Thyroid gland (tissue), 4 donors: ENCODE data around the gene MNAT1. TPM values are rescaled to one million over a fixed set of nuclear protein-coding genes. Genes with fewer than 3 reads are reported as not detected.

Experiments
- DNase-seq, 2 donors: peaks; one replicate each; pipeline ENCODE4 v3.0.0-alpha.2; 2019
- H3K27ac ChIP-seq, 3 donors: fragments of 200-600 bp; sonication (generic); 1 replicate in 2 of 3; 2 replicates in 1 of 3; pipeline ENCODE4 v1.5.1; 2016 to 2019; ENCODE audit warnings: mild to moderate bottlenecking in 1 of 3, moderate library complexity in 1 of 3
- H3K27me3 ChIP-seq: fragments of 200-600 bp; sonication (generic); one replicate; pipeline ENCODE4 v1.5.1; 2019
- H3K36me3 ChIP-seq, 2 donors: fragments of 200-600 bp; sonication (generic); one replicate each; pipeline ENCODE4 v1.5.1; 2016 to 2019
- H3K4me1 ChIP-seq, 2 donors: fragments of 200-600 bp; sonication (generic); one replicate each; pipeline ENCODE4 v1.5.1; 2017 to 2019
- H3K4me3 ChIP-seq, 3 donors: fragments of 200-600 bp; sonication (generic); replicated peaks in 1 of 3; 1 replicate in 2 of 3; 2 replicates in 1 of 3; pipeline ENCODE4 v1.5.1; 2016; ENCODE audit warnings: mild to moderate bottlenecking in 1 of 3
- H3K9me3 ChIP-seq: fragments of 200-600 bp; sonication (generic); one replicate; pipeline ENCODE4 v1.5.1; 2017
- POLR2A ChIP-seq, 2 donors: fragments of 450-650 bp; IDR thresholded peaks; one replicate each; pipeline ENCODE4 v1.6.1; 2017; ENCODE audit warnings: antibody characterized with exemption in 2 of 2, mild to moderate bottlenecking in 2 of 2, moderate library complexity in 1 of 2
- WGBS, 2 donors: methylation state at CpG; one replicate each; pipeline ENCODE4 v1.1.5; 2017; 5-methylcytosine and 5-hydroxymethylcytosine counted together
- intact Hi-C: fragments of 100-400 bp; cut with DNase I; formaldehyde crosslinking; loops from one replicate; pipeline ENCODE4 v1.15.1; 2023
- total RNA-seq, 4 donors: library from RNA; depleted of rRNA; stranded (reverse); fragments of >200 nt; gene quantifications; one replicate each; pipeline ENCODE4 v1.2.3, GENCODE V29; 2016
- TF ChIP-seq, protein P1 (sequence below), 6 experiments: fragments of 200-600 bp in 3 of 6; fragments of 450-650 bp in 3 of 6; sonication (generic) in 3 of 6; IDR thresholded peaks; one replicate each; pipeline ENCODE4 v1.5.1; 2016 to 2019; ENCODE audit warnings: antibody characterized with exemption in 6 of 6, mild to moderate bottlenecking in 2 of 6, inconsistent platforms in 1 of 6, moderate library complexity in 1 of 6

The MNAT1 gene
- total RNA-seq, 4 donors from 2014 or later, result 35.4 to 58.8 (median 47.8) TPM

DNA sequence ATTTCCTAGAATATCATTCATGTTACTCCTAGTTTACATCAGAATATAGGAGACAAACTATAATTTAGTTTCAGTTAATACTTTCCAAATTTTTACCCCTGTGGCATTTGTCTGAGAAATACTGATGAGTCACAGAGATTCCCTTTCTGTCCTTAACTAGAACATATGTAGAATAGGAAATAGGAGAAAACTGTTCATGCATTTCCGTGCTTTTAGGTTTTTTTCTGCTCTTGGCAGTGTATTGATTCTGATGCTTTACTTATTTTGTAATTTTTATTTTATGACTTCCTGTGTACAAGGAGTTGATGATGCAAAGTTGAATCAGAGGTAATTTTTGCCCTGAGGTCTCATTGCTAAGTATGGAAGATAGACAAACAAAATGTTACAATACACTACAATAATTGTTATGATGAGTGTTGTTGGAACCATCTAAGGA is 23.0 kb downstream of the MNAT1 start:
- Histone ChIP-seq H3K36me3 (no peaks in the 10 kb centered on the region), H3K4me3 (no peak overlapping the region), H3K4me1 (peaks cover 0 to 3% of the 10 kb centered on the region in 2 donors), H3K27ac (no peak overlapping the region), H3K27me3 (no peaks in the 10 kb centered on the region), H3K9me3 (no peaks in the 10 kb centered on the region)
- 75 to 76% methylated on average over 1 of the region's 1 CpG for WGBS, 2 donors
- TF ChIP-seq POLR2A (IDR thresholded peaks at IDR 0.05), result no peak
- TF ChIP-seq, protein P1, sequence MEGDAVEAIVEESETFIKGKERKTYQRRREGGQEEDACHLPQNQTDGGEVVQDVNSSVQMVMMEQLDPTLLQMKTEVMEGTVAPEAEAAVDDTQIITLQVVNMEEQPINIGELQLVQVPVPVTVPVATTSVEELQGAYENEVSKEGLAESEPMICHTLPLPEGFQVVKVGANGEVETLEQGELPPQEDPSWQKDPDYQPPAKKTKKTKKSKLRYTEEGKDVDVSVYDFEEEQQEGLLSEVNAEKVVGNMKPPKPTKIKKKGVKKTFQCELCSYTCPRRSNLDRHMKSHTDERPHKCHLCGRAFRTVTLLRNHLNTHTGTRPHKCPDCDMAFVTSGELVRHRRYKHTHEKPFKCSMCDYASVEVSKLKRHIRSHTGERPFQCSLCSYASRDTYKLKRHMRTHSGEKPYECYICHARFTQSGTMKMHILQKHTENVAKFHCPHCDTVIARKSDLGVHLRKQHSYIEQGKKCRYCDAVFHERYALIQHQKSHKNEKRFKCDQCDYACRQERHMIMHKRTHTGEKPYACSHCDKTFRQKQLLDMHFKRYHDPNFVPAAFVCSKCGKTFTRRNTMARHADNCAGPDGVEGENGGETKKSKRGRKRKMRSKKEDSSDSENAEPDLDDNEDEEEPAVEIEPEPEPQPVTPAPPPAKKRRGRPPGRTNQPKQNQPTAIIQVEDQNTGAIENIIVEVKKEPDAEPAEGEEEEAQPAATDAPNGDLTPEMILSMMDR (IDR thresholded peaks at IDR 0.05), result no peak
- intact Hi-C loops, result no loop called here
- no peak for DNase-seq

DNA sequence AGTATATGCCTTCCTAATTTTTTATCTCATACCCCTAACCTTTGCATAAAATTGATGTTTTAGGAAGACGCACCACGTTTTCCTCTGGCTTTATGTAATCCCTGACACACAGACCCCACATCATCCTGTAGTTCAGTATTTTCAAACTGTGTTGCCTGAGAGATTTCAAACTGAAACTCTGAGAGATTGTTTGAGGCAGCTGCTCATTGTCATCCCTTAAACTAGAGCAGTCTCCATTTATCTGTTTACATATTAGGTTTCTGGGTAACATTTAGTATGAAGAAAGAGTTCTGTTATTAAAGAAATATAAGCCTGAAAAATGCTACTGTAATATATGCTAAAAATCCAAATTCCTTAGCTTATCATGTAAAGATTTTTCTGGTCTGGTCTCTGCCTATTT is 24.3 kb downstream of the MNAT1 start:
- Histone ChIP-seq H3K36me3 (no peaks in the 10 kb centered on the region), H3K27me3 (no peaks in the 10 kb centered on the region), H3K9me3 (no peaks in the 10 kb centered on the region), H3K4me3 (no peak overlapping the region), H3K27ac (no peak overlapping the region), H3K4me1 (peaks cover 0 to 3% of the 10 kb centered on the region in 2 donors)
- WGBS, 2 donors, result 78 to 82% methylated on average over 2 of the region's 2 CpGs
- intact Hi-C loops, result no loop called here
- TF ChIP-seq POLR2A (IDR thresholded peaks at IDR 0.05), result no peak
- TF ChIP-seq, protein P1 (IDR thresholded peaks at IDR 0.05), result no peak
- no peak for DNase-seq

GRCh38 chr14:60760209-60760608 is 25.6 kb downstream of the MNAT1 start:
- Histone ChIP-seq H3K9me3 (no peaks in the 10 kb centered on the region), H3K27me3 (no peaks in the 10 kb centered on the region), H3K36me3 (no peaks in the 10 kb centered on the region), H3K27ac (no peak overlapping the region), H3K4me3 (no peak overlapping the region), H3K4me1 (peaks cover 0 to 3% of the 10 kb centered on the region in 2 donors)
- TF ChIP-seq POLR2A (IDR thresholded peaks at IDR 0.05), result no peak
- TF ChIP-seq, protein P1 (IDR thresholded peaks at IDR 0.05), result no peak
- intact Hi-C loops, result no loop called here
- DNase-seq, result no peak
- WGBS, 2 donors, result 96 to 100% methylated on average over 1 of the region's 1 CpG

- Histone ChIP-seq H3K4me1 (peaks cover 0 to 3% of the 10 kb centered on the region in 2 donors), H3K27me3 (no peaks in the 10 kb centered on the region), H3K27ac (no peak overlapping the region), H3K4me3 (no peak overlapping the region), H3K36me3 (no peaks in the 10 kb centered on the region), H3K9me3 (no peaks in the 10 kb centered on the region)
- DNase-seq, result no peak
- intact Hi-C loops, result no loop called here
- TF ChIP-seq, protein P1 (IDR thresholded peaks at IDR 0.05), result no peak
- TF ChIP-seq POLR2A (IDR thresholded peaks at IDR 0.05), result no peak
- 85% methylated on average over 3 of the region's 3 CpGs for WGBS, 2 donors
Observed at GRCh38 chr14:60760644-60761364, 26.2 kb downstream of the MNAT1 start.

- 94 to 96% methylated on average over 2 of the region's 2 CpGs for WGBS, 2 donors
- Histone ChIP-seq H3K4me1 (no peaks in the 10 kb centered on the region), H3K36me3 (no peaks in the 10 kb centered on the region), H3K27me3 (no peaks in the 10 kb centered on the region), H3K9me3 (no peaks in the 10 kb centered on the region), H3K27ac (no peak overlapping the region), H3K4me3 (no peak overlapping the region)
- TF ChIP-seq POLR2A (IDR thresholded peaks at IDR 0.05), result no peak
- TF ChIP-seq, protein P1 (IDR thresholded peaks at IDR 0.05), result no peak
- intact Hi-C loops, result no loop called here
- no peak for DNase-seq
Observed at GRCh38 chr14:60768602-60769001, 34.0 kb downstream of the MNAT1 start.
